ENCODE data around the gene MRPL42. TPM values are rescaled to one million over a fixed set of nuclear protein-coding genes. Genes with fewer than 3 reads are reported as not detected.

Gene MRPL42
- total and polyA plus RNA-seq, 2 of the 4 experiments (the other 2 are of a cell fraction), result 64.2 to 90.7 TPM

- Histone ChIP-seq H4K8ac (ENCODE audit: low read depth in 2 of 2, low read length in 2 of 2) (no peak overlapping the region), H2BK5ac (ENCODE audit: low read depth, low read length, poor library complexity, severe bottlenecking) (no peak overlapping the region)
- POLR2A ChIA-PET (ENCODE audit: unreplicated experiment), result no interaction called here
These were observed 81.9 kb downstream of the MRPL42 start for GRCh38 chr12:93549174-93549573.

More at GRCh38 chr12:93549174-93549573, 81.9 kb downstream of the MRPL42 start:
- Histone ChIP-seq H3K9me3 (ENCODE audit: control insufficient read depth, insufficient read depth, low read length) (no peaks in the 10 kb centered on the region), H3K27me3 (ENCODE audit: control insufficient read depth, insufficient read depth, low read length) (no peaks in the 10 kb centered on the region), H2AK5ac (ENCODE audit: low read depth, low read length) (no peak overlapping the region; the same call in 1 of the 2 replicates), H3K9me1 (ENCODE audit: insufficient read depth, low read length) (0 out of 2 replicates have a peak, but pooled peaks cover 5% of the 10 kb centered on the region), H2BK120ac (ENCODE audit: low read depth, low read length) (no peak overlapping the region), H2BK20ac (ENCODE audit: low read depth, low read length) (no peak overlapping the region), H4K5ac (ENCODE audit: low read depth, low read length) (no peak overlapping the region), H3K36me3 (ENCODE audit: control insufficient read depth, insufficient read depth, low read length) (peaks cover 4% of the 10 kb centered on the region; the same call in 1 of the 2 replicates), H4K20me1 (ENCODE audit: insufficient read depth, low read length) (no peaks in the 10 kb centered on the region), H3K23ac (ENCODE audit: low read depth, low read length) (no peak overlapping the region), H3K9ac (ENCODE audit: low read depth, low read length) (no peak overlapping the region), H2BK15ac (ENCODE audit: low read depth, low read length) (no peak overlapping the region), H3K14ac (replicated peaks; ENCODE audit: low read depth, low read length) (no peak overlapping the region), H3K4ac (ENCODE audit: low read depth, low read length) (no peak overlapping the region), H2AK9ac (replicated peaks; ENCODE audit: low read depth, low read length, poor library complexity) (no peak overlapping the region), H3K27ac (ENCODE audit: insufficient read depth, low read length) (no peak overlapping the region), H3K79me1 (ENCODE audit: low read depth in 1 of 2, low read length in 2 of 2) (peaks cover 0 to 14% of the 10 kb centered on the region in 2 experiments; a peak in 3 of 4 replicates), H3K18ac (ENCODE audit: low read depth, low read length) (no peak overlapping the region), H3K4me2 (ENCODE audit: low read depth, low read length) (no peak overlapping the region), H3K4me1 (ENCODE audit: control insufficient read depth, insufficient read depth, low read length) (no peaks in the 10 kb centered on the region), H4K91ac (ENCODE audit: insufficient read depth, low read depth, low read length) (no peak overlapping the region), H3K4me3 (ENCODE audit: insufficient read depth, low read depth, low read length) (no peak overlapping the region), H2AFZ (replicated peaks; ENCODE audit: low read length, poor library complexity) (no peak overlapping the region), H3K56ac (ENCODE audit: extremely low read depth, insufficient read depth, low read length) (no peak overlapping the region)
- dilution Hi-C loops (cut with HindIII; ENCODE audit: low sequenced_read_pairs, unreplicated experiment) (no loop called here), intact Hi-C loops (cut with micrococcal nuclease) (no loop called here), in situ Hi-C loops (cut with MboI; ENCODE audit: low sequenced_read_pairs) (no loop called here)
- no peak for DNase-seq
- CTCF ChIA-PET, result no interaction called here
- BruUV-seq (replicated peaks), result no TSS peak
- WGBS, 2 experiments (ENCODE audit: extremely low coverage in 2 of 2, insufficient read length in 1 of 2), result no CpG with 5 or more reads among the region's 6 CpGs
- no peak for ATAC-seq (ENCODE audit: low read depth)
- TF ChIP-seq BHLHE40 (IDR thresholded peaks at IDR 0.05; ENCODE audit: low read depth, low read length) (no peak), NFE2L2 (IDR thresholded peaks at IDR 0.05; ENCODE audit: low read depth, low read length) (no peak), ELK1 (IDR thresholded peaks at IDR 0.05; ENCODE audit: borderline replicate concordance, low read depth, low read length) (no peak), SMC3 (IDR thresholded peaks at IDR 0.05; ENCODE audit: low read depth, low read length) (no peak), MAZ (IDR thresholded peaks at IDR 0.05; ENCODE audit: borderline replicate concordance, low read depth, low read length) (no peak), USF2 (IDR thresholded peaks at IDR 0.05; ENCODE audit: low read depth, low read length) (no peak), CEBPB (IDR thresholded peaks at IDR 0.05; ENCODE audit: low read depth, low read length) (no peak), CTCF (conservative IDR thresholded peaks at IDR 0.05; ENCODE audit: low read depth, low read length) (no peak), CHD1 (IDR thresholded peaks at IDR 0.05; ENCODE audit: low read depth, low read length) (no peak), MAFK (IDR thresholded peaks at IDR 0.05; ENCODE audit: low read depth, low read length) (no peak)
